ENCODE measurements around the gene IGF2BP3.
"Not testable (repeated sequence)": the region's sequence is repeated elsewhere in the genome, so short reads cannot be mapped to it uniquely, and the experiment has no call there.

IGF2BP3 gene

DNA sequence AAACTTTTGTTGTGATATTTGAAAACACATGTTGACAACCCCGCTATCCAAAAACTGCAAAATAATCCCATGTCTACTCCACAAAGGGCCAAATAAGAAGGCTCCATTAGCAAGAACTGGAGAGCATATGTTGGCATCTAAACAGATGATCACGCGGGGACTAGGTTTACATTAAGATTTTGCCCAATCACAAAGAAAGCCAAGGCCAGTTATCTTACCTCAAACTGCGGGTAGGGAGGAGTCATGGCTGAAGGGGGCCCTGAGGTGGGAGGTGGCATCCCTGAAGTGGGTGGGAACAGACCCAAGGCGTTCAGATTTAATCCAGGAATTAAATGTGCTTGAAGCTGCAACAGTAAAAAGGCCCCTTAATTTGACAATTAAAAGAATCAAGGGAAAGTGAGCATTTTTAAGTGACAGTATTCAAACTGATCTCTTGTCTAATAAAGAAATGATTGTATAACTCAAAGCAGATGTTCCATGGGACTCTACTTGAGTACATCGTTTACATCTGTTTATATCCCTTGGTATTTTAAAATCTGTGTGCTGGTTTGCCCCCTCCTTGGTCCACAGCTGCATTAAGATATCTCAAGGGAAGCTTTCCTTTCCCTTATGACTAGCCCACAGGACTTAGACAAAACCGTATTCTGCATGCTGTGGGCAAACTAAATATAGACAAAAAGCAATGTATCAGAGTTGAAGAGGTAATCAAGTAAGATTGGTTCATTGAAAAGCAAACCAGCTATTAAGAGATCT lies 128.3 kb downstream of the IGF2BP3 start:
- no peak for DNase-seq (ENCODE audit: low read depth)

DNA sequence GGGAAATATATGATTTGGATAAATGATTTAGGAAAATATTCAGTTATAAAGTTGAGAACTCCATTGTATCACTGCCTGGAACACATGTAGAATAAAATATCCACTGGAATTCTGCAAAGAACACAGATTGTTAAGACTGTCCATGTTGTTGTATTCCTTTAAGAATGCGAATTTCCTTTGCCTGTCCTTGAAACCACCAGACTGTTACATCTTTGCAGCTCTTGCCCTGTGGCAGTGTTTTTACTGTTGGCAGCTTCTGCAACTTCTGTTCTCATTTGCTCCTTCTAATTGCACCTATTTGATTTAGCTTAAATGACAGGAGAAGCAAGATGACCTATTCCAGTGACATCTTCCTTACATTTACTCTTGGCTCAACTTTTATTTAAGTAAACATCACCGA lies 131.4 kb downstream of the IGF2BP3 start:
- no peak for DNase-seq (ENCODE audit: low read depth)

DNA sequence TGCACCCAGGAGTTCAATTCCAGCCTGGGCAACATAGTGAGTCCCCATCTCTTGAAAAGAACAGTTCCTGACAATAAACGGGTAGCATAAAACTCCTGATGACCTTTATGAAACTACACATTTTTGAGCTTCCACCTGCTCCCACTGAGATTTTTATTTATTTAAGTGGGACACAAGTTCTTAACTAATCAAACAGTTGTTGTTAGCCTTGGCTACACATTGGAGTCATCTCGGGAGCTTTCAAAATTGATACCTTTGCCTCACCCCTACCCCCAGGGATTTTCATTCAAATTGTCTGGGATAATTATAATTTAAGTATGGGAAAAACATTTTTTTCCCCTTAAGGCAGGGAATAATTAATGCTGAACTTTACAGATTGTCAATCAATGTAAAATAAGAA lies 131.9 kb downstream of the IGF2BP3 start:
- DNase-seq (ENCODE audit: low read depth) = no peak

DNA sequence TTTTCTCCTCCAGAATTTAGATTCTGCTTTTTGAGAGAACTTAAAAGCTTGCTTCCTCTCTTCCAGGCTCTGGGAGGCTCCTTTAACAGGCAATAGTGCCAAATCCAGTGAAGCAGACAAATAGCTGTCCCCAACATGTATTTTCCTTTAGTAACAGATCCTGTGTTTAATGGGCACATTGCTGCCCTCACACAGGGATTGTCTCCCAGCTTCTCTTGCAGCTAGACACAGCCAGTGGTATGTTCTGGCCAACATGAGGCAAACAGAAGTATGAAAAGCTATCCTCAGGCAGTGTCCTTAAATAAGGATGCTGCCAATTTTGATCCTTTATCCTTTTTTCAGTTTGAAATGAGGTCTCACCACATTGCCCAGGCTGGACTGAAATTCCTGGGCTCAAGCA lies 132.9 kb downstream of the IGF2BP3 start:
- no peak for DNase-seq (ENCODE audit: low read depth)

DNA sequence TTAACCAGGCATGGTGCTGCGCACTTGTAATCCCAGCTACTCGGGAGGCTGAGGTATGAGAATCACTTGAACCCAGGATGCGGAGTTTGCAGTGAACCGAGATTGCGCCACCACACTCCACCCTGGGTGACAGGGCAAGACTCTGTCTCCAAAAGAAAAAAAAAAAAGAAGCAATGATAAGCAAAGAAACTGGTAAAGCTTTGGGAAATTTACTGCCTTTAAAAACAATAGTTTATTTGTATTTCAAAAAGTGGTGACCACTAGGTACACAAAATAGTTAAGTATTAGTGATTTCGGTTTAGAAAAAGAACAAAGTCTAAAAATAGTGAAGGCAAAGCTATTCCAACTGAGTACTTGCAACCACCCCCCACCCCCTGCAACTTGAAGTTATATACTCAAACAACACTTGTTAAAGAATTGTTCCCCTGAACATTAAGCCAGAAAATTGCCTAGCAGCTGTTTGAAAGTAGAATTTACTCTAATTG lies 133.4 kb downstream of the IGF2BP3 start:
- no peak for DNase-seq (ENCODE audit: low read depth)

DNA sequence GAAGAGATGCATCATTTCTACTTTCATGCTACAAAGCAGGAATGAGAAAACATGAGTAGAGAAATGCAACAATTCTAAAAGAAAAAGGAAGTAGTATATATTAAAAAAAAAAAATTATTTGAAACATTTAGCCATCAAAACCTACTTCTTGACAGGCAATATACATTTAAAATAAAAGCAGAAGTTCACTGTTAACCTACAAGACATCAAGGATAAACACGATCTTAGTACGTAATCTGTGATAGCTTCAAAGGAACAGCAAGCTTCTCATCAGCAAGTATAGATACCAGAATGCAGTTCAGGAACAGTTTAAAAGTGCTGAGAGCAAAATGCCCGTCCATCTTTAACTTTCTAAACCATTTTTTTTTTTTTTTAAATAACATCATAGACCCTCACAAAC lies 134.2 kb downstream of the IGF2BP3 start:
- DNase-seq (ENCODE audit: low read depth) = no peak

DNA sequence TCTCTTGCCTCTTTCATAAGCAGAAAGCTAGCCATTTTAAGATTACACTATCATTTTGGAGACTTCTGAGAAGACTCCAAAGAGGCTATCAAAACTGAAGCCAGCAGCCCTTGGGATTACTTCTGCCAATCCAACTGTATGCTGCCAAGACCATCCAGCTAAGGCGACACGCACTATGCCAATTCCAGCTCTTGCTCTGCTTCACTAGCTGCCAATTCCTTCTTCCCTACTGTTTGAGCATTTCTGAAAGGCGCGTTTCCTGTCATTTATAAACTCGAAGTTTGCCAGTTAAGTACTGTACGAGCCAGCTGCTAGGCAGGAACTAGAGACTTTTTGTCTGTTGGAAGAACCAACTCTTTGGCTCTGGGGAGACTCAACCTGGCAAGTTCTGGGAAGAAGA lies 134.7 kb downstream of the IGF2BP3 start:
- no peak for DNase-seq (ENCODE audit: low read depth)

DNA sequence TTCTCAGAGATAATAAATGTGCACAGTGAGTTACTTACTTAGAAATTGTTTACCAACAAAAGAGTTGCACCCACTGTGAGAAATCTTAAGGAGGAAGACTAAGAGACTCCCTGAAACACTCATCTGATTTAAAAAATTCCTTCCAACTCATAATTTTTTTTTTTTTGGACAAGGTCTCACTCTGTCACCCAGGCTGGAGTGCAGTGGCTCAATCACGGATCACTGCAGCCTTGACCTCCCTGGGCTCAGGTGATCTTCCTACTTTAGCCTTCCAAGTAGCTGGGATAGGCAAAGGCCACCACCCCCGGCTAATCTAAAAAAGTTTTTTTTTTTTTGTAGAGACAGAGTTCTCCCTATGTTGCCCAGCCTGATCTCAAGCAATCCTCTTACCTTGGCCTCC lies 135.2 kb downstream of the IGF2BP3 start:
- no peak for DNase-seq (ENCODE audit: low read depth)

DNA sequence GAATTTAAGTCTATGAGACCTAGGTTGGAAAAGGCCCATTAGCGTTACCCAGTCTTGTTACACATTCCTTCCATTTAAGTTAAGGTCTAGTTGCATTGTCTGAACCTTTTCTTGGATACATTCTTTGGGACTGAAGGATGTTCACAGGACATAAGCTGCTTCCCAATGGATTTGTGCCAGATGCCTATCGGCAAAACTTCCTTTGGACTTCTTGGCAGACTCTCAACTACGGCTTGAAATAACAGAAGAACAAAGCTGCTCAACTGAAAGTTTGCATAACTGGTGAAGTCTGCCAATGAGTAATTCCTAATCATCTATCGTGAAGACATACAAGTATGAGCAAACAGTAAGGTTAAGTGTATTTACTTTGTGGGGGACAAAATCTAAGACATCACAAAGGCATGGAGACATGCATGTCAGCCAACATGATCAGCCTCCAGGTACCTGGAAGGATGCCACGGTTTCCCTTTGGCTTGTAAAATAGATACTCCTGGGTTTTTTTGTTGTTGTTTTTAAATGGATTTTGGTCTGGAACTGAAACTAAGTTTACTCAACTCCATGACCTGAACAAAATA lies 135.7 kb downstream of the IGF2BP3 start:
- DNase-seq (ENCODE audit: low read depth) = peak; percentile 93

DNA sequence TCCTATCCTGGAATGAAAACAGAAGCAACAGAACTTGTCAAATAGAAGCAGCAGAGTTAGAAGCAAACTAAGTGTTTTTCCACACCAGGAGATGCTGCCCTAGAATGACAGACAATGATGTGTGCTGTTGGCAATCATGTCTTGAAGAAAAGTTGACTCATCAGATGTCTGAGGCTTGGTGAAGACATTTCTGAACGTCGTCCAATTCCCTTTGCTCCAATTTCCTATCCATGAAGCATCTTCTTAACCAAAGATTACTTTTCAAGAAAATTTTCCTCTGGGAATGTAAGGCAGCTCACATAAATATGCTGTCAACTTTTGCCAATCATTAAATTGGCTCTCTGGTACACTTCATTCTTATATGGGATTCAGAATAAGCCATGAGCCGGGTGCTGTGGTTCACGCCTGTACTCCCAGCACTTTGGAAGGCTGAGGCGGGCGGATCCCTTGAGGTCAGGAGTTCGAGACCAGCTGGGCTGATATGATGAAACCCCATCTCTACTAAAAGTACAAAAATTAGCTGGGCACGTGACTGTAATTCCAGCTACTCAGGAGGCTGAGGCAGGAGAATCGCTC lies 136.5 kb downstream of the IGF2BP3 start:
- peak; percentile 96 for DNase-seq (ENCODE audit: low read depth)

DNA sequence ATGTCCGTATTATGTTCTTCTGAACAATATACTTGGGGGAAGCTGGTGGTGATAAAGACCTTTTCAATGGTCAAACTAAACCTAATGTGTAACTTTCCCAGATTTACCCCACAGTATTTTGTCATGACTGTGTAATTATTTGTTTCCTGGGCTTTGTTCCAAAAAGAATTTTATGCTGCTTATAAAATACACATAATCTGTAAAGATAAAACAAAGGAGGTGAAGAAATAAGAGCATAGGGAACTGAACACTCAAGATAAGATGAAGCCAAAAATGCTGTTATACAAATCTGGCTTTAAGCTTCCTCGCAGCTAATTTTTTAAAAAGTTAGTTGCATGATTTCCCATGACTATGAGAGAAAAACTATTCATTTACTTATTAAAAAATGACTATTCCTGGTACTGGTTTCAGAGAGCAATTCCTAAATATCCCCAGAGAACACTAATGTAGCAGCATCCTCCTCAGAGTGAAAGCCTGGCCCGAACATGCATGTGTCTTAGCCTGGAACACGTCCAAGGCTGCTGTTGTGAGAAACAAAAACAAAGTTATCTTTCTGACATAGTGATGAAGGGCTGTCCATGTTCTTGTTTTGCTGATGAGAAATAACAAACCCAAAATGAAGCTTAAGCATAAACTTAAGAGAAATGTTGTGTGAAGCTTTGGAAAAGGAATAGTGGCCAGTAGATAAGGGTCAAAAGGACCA lies 137.2 kb downstream of the IGF2BP3 start:
- DNase-seq (ENCODE audit: low read depth) = no peak

DNA sequence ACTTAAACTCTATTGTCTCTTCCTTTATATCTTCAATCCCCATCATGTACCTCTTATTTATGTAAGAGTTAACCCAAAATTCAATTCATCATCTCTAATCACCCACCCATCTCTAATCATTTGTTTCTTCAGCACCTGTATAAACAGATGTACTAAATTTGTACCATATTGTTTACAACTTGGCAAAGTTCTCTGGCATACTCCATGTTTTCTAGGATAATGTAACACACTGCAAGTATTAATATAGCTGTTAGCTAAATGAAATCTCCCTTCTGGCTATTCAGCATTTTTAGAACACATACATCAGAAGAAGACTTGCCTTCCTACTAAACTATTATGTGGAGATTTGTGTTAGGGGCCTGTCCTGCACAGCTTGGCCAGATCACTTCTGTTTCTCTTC lies 138.1 kb downstream of the IGF2BP3 start:
- no peak for DNase-seq (ENCODE audit: low read depth)

DNA sequence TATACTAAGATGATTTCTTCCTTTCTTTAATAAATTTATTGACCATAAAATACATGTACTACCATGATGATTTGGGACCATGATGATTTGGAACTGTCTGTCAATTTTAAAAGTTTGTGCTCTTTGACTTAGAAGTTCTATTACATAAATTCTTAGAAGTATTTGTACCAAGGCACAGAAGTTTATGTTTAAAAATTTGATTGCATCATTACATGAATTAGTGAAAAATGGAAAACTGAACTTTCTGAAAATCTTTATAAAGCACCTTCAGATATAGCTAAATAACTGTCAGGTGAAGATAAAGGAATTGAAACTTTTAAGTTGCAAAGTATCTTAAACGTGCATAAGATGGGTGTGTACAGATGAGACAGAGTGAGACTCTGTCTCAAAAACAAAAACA lies 139.2 kb downstream of the IGF2BP3 start:
- DNase-seq (ENCODE audit: low read depth) = no peak

DNA sequence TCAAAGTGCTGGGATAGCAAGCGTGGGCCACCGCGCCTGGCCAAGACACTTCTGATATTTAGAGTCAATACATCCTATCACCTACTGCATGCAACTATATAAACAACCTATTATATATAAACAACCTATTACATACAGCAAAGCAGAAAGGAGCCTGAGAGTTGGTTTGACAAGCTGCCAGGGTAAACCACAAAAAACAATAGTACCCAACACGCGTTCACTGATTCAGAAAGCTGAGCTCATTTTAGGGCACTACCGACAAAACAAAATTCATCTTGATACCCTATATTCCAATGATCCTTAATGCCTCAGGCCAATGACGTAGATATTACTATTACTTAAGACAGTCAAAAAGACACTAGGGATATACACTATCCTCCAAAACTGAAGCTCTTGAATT lies 154.9 kb downstream of the IGF2BP3 start:
- no peak for DNase-seq (ENCODE audit: low read depth)

DNA sequence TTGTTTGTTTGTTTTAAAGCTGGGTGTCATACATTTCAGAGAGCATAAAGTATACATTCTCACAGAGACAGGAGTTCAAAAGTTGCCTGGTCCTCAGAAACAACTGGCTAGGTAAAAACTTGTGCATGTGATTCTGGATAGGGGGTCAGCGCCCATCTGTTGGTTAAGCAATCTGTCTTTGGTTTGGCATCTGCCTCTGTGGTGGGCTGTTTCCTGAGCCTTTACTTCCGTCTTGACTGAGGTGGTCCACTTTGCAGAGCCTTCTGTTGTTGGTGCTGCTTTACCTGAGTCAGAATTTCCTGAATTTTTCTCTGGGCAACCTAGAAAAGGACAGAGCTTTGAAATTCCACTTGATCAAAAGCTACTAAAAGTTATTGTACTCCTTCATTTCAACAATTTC lies 158.2 kb downstream of the IGF2BP3 start:
- not testable (repeated sequence) for DNase-seq (ENCODE audit: low read depth)

DNA sequence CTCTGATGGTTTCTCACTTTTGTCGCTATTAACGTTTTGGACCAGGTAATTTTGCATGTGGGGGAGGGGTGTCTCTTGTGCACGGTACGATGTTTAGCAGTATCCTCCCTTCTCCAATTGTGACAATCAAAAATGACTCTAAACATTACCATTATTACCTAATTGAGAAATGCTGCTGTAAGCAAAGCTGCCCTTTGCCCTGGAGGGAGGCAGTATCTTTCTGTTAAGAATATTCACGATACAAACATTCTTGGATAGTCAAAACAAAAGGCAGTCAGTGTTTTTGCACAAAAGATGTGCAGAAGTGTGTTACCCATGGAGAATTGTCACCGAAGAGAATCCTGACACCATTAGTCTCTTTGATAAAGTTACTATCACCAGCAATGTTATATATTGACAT lies 161.5 kb downstream of the IGF2BP3 start:
- DNase-seq (ENCODE audit: low read depth) = no peak

DNA sequence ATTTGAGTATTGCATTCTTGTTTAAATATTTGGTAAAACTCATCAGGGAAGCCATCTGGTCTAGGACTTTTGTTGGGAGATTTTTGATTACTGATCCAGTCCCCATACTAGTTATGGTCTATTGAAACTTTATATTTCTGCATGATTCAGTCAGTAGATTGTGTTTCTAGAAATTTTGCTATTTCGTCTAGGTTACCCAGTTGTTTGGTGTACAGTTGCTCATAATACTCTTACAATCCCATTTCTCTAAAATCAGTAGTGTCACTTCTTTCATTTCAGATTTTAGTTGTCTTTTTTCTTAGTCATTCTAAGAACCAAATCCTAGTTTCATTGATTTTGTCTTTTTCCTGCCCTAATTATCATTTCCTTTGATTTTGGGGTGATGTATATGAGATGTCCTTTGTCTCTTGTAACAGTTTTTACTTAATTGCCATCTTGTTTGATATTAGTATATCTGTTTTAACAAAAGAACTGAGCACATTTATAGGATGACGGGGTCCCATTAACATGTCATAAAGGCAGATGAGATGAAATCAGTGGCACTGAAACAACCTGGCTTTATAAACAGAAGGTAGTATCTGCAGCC lies 163.3 kb downstream of the IGF2BP3 start:
- no peak for DNase-seq (ENCODE audit: low read depth)

DNA sequence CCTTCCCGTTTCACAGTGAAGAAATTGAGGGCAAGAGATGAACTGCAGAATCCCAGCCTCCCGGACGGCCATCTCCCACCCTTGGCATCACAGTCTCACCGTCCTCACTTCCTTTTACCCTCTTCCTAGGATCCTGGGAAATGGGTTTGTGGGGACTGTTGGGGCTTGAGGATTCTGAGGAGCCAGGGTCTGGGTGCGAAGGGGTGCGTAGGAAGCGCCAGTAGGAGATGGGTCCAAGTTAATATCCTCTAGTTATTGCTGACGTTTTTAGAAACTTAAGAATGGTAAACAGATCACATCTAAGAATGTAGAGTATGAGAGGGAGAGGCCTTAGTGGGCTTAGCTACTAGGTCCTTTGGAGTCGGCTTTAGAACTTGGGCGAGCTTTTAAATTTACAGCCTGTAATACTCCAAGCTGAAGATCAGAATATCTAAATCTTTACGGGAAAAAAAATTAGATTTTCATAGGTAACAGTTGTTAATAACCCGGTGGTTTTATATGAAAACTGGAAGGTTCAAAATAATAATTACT lies 170.5 kb downstream of the IGF2BP3 start:
- no peak for DNase-seq (ENCODE audit: low read depth)

DNA sequence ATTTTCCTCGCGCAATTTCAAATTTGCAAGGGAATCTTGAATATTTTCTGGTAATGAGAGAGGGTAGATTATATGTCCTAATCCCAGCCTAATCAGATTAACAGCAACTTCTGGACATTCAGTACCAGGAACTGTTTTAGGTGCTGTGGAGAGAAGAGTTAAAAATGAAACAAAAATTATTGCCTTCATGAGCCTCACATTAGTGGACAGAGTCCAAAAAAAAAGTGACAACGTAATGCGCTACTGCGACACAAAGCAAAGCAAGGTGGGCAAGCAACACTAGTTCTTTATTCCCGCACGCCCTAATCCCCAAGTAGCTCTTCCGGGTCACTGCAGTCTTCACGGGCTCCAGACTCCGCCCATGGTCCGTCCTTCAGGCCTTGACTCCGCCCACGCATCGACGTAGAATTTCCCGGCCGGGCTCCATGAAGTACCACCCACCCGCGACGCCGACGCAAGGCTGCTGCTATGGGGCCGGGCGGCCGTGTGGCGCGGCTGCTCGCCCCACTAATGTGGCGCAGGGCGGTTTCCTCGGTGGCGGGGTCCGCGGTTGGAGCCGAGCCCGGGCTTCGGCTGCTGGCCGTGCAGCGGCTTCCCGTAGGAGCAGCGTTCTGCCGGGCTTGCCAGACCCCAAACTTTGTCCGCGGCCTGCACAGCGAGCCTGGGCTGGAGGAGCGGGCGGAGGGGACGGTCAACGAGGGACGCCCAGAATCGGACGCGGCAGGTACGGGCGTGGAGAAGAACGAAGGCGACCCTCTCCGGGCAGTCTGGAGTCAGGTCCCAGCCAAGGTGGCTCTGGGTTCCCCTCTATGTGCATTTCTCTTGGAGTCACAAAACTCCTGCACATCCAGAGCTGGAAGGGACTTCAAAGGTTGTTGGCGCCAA lies 171.2 kb downstream of the IGF2BP3 start, which contains the start of gene MALSU1:
Gene MALSU1, plus strand, starts transcription at position 455 of the 885 bp plus-strand sequence. Its CDS starts 14 bp downstream, at position 469.
- peak; percentile 87 for DNase-seq (ENCODE audit: low read depth)

DNA sequence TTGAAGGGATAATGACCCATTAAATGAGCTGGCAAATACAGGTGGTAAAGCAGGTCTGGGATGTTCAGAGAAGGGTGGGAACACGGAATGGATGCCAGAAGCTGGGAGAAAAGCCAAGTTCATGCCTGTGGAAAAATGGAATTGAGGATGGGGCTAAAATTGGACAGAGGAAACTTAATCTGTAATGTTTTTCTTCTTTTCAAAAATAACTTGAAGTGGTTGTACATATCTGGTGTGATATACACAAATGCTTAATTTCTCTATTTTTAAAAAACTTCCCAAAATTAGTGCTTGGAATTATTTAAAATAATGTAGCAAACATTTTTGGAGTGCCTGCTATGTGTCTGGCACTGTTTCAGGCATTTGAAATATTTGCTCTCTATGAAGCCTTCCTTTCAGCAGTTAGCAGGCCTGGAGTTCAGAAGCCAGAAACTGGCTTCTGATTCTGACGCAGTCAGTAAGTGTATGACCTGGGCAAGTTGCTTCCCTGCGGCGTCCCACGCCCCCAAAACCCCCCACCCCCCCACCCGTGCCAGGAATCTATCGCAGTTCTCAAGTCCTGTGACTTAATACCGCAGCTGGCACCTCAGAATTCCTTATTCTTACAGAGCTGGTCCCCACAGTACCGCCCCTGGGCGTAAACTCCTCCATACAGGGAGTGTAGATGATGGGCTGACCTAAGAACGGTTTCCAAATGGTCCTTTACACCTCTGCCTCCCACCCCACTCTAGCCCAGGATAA lies 172.0 kb downstream of the IGF2BP3 start:
- no peak for DNase-seq (ENCODE audit: low read depth)

DNA sequence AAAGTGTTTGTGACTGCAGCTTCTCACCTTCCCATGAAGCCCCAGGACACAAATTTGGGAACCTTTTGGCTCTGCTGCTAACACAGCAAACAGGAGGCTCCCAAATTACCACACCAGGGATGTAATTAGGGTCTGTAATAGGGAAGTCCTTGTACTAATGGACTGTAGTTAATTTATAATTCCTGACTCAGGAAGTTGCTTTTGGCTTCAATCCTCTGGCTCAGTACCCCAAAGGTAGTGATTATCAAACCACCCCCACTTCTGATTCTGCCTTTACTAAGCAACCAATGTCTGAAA lies 174.9 kb downstream of the IGF2BP3 start:
- no peak for DNase-seq (ENCODE audit: low read depth)

Data from GM04504 (cell line).